Gastrocnemius medialis (tissue), 4 donors: Measurements from ENCODE around the gene REG3G.

Experiments used
- CTCF ChIP-seq, 5 experiments: fragments of 450-650 bp in 3 of 5; fragments of 200-600 bp in 2 of 5; sonication (generic) in 2 of 5; IDR thresholded peaks in 4 of 5; conservative IDR thresholded peaks in 1 of 5; 1 replicate in 4 of 5; 2 replicates in 1 of 5; pipeline ENCODE4 v1.5.1; 2016 to 2019; ENCODE audit warnings: antibody characterized with exemption in 5 of 5, mild to moderate bottlenecking in 3 of 5, moderate library complexity in 3 of 5
- POLR2A ChIP-seq, 2 donors: fragments of 450-650 bp; IDR thresholded peaks; one replicate each; pipeline ENCODE4 v1.6.1; 2017; ENCODE audit warnings: antibody characterized with exemption in 2 of 2, mild to moderate bottlenecking in 2 of 2, moderate library complexity in 2 of 2

- no peak for TF ChIP-seq CTCF (IDR thresholded peaks at IDR 0.05 in 4 of 5, conservative IDR thresholded peaks at IDR 0.05 in 1 of 5)
- no peak for TF ChIP-seq POLR2A (IDR thresholded peaks at IDR 0.05)
Measured at GRCh38 chr2:78992807-78993517, 32.5 kb upstream of the REG3G start.
